Measurements from ENCODE around the gene BCAS1. TPM values are rescaled to one million over a fixed set of nuclear protein-coding genes. Genes with fewer than 3 reads are reported as not detected.

The BCAS1 gene
- total and polyA plus RNA-seq, 10 of the 15 experiments (the other 5 are each of a cell fraction or from before 2014, with no cell fraction given), result 0.21 to 1.4 (median 0.55) TPM

- CTCF ChIA-PET, result interaction anchor here (0.7 to 1.3 kb wide), 7 partner anchors 20 to 669 kb away, joined by 3 to 7 read pairs (median 3); partner anchors contain the start of gene PFDN4
- BruUV-seq (replicated peaks), result no TSS peak
- RAD21 ChIA-PET (ENCODE audit: unreplicated experiment), result interaction anchor here (2.3 kb wide), 1 partner anchor 18 kb away, joined by 9 read pairs; no protein-coding TSS in a partner anchor
- H3K4me3 ChIP-seq, result no peak overlapping the region
- peaks cover 30% of the 10 kb centered on the region for H3K4me1 ChIP-seq (ENCODE audit: control insufficient read depth, insufficient read depth, low read length)
- ATAC-seq (no peak), FAIRE-seq (no peak), DNase-seq (ENCODE audit: low read depth, low spot score) (no peak)
- no peak overlapping the region for H3K27ac ChIP-seq (ENCODE audit: control insufficient read depth, insufficient read depth)
- H3K36me3 ChIP-seq (ENCODE audit: control insufficient read depth in 2 of 2, insufficient read depth in 2 of 2, low read length in 1 of 2), result no peaks in the 10 kb centered on the region
- in situ Hi-C loops (cut with MboI), result no loop called here
- POLR2A ChIA-PET, result interaction anchor here (0.5 kb wide), 1 partner anchor 855 kb away, joined by 3 read pairs; no protein-coding TSS in a partner anchor
- no peaks in the 10 kb centered on the region for H3K27me3 ChIP-seq (replicated peaks in 1 of 2; ENCODE audit: control insufficient read depth in 2 of 2, insufficient read depth in 2 of 2, low read length in 1 of 2)
- no peaks in the 10 kb centered on the region for H3K9me3 ChIP-seq (replicated peaks; ENCODE audit: control insufficient read depth, insufficient read depth, low read length)
- H3K79me2 ChIP-seq (ENCODE audit: control insufficient read depth, insufficient read depth, low read length), result no peaks in the 10 kb centered on the region
- 54% methylated on average over 6 of the region's 6 CpGs for WGBS (ENCODE audit: insufficient coverage, insufficient replicate concordance, low lambda C conversion rate, missing lambda C conversion rate)
- SMC1A ChIA-PET (ENCODE audit: uncharacterized antibody, unreplicated experiment), result interaction anchor here (0.8 to 3.2 kb wide), 4 partner anchors 13 to 91 kb away, joined by 3 to 14 read pairs (median 6); no protein-coding TSS in a partner anchor
- no peak overlapping the region for H3K4me2 ChIP-seq (ENCODE audit: control insufficient read depth, insufficient read depth)
- no peaks in the 10 kb centered on the region for H4K20me1 ChIP-seq (ENCODE audit: control insufficient read depth, insufficient read depth)
- H3K9ac ChIP-seq (ENCODE audit: control insufficient read depth, insufficient read depth, low read length), result no peak overlapping the region
- peak overlapping the region; percentile 78 for H2AFZ ChIP-seq (ENCODE audit: control insufficient read depth, low read depth, low read length)
- intact Hi-C loops (cut with micrococcal nuclease; ENCODE audit: unreplicated experiment), result no loop called here
- TF ChIP-seq ETV6 (conservative IDR thresholded peaks at IDR 0.05 in 1 of 2, IDR thresholded peaks at IDR 0.05 in 1 of 2; ENCODE audit: borderline replicate concordance in 1 of 2, low read depth in 1 of 2) (peak in 1 of 2 experiments; percentile 24; a peak in 1 of 4 replicates), IKZF2 (IDR thresholded peaks at IDR 0.05) (no peak)
These were observed 11.7 kb upstream of the BCAS1 start for GRCh38 chr20:54082100-54082499.

- no TSS peak for BruUV-seq (replicated peaks)
- Histone ChIP-seq H3K4me3 (no peak overlapping the region), H3K9ac (ENCODE audit: control insufficient read depth, insufficient read depth, low read length) (no peak overlapping the region), H3K79me2 (ENCODE audit: control insufficient read depth, insufficient read depth, low read length) (no peaks in the 10 kb centered on the region), H3K27me3 (replicated peaks in 1 of 2; ENCODE audit: control insufficient read depth in 2 of 2, insufficient read depth in 2 of 2, low read length in 1 of 2) (no peaks in the 10 kb centered on the region), H3K9me3 (replicated peaks; ENCODE audit: control insufficient read depth, insufficient read depth, low read length) (no peaks in the 10 kb centered on the region; the same call in 2 of the 3 replicates), H3K4me2 (ENCODE audit: control insufficient read depth, insufficient read depth) (no peak overlapping the region; the same call in 1 of the 2 replicates), H3K27ac (ENCODE audit: control insufficient read depth, insufficient read depth) (no peak overlapping the region), H4K20me1 (ENCODE audit: control insufficient read depth, insufficient read depth) (no peaks in the 10 kb centered on the region), H3K36me3 (ENCODE audit: control insufficient read depth in 2 of 2, insufficient read depth in 2 of 2, low read length in 1 of 2) (no peaks in the 10 kb centered on the region), H2AFZ (ENCODE audit: control insufficient read depth, low read depth, low read length) (no peak overlapping the region), H3K4me1 (ENCODE audit: control insufficient read depth, insufficient read depth, low read length) (peaks cover 35% of the 10 kb centered on the region)
- intact Hi-C loops (cut with micrococcal nuclease; ENCODE audit: unreplicated experiment) (no loop called here), in situ Hi-C loops (cut with MboI) (no loop called here)
- DNase-seq (ENCODE audit: low read depth, low spot score) (peak; percentile 61), ATAC-seq (peak; percentile 74), FAIRE-seq (peak; percentile 47)
- RAD21 ChIA-PET (ENCODE audit: unreplicated experiment), result interaction anchor here (0.6 to 1.3 kb wide), 2 partner anchors 19 to 485 kb away, joined by 3 read pairs; no protein-coding TSS in a partner anchor
- CTCF ChIA-PET, result interaction anchor here (0.6 to 1.5 kb wide), 2 partner anchors 17 to 163 kb away, joined by 4 to 8 read pairs; no protein-coding TSS in a partner anchor
- POLR2A ChIA-PET, result interaction anchor here (1.6 kb wide), 1 partner anchor 10 kb away, joined by 3 read pairs; no protein-coding TSS in a partner anchor
- WGBS (ENCODE audit: insufficient coverage, insufficient replicate concordance, low lambda C conversion rate, missing lambda C conversion rate), result 33% methylated on average over 3 of the region's 3 CpGs
- SMC1A ChIA-PET (ENCODE audit: uncharacterized antibody, unreplicated experiment), result interaction anchor here (0.5 to 1.3 kb wide), 5 partner anchors 11 to 177 kb away, joined by 3 to 5 read pairs (median 3); no protein-coding TSS in a partner anchor
- TF ChIP-seq CHD2 (IDR thresholded peaks at IDR 0.05; ENCODE audit: borderline replicate concordance, low read depth, low read length) (no peak), KAT2A (conservative IDR thresholded peaks at IDR 0.05; ENCODE audit: control insufficient read depth, low read depth, low read length) (no peak), BCL3 (IDR thresholded peaks at IDR 0.05; ENCODE audit: borderline replicate concordance, insufficient read depth, low read depth, low read length, poor library complexity, severe bottlenecking) (no peak), RELB (IDR thresholded peaks at IDR 0.05; ENCODE audit: low read depth) (0 out of 2 replicates have a peak, but pooled peaks have one; percentile 18), NBN (IDR thresholded peaks at IDR 0.05) (0 out of 2 replicates have a peak, but pooled peaks have one; percentile 33)
These were observed 9.3 kb upstream of the BCAS1 start for GRCh38 chr20:54079652-54080051.
